ENCODE results near the gene E2F2.
A peak's percentile ranks its signal among the peaks of the same experiment; 100 is the strongest.

- peak; percentile 54 for TF ChIP-seq CTCF (IDR thresholded peaks at IDR 0.05; ENCODE audit: low read length)
- no peak for TF ChIP-seq EZH2 (IDR thresholded peaks at IDR 0.05; ENCODE audit: borderline replicate concordance, low read length)
Observed at GRCh38 chr1:23527900-23528249, 3.2 kb downstream of the E2F2 start.
